ENCODE measurements around the gene NLGN4Y.

NLGN4Y gene

GRCh38 chrY:14679181-14679580 is 154.9 kb downstream of the NLGN4Y start:
- Histone ChIP-seq H3K36me3 (ENCODE audit: control insufficient read depth, low read depth, low read length) (no peaks in the 10 kb centered on the region), H3K9ac (ENCODE audit: low read length) (no peak overlapping the region), H3K27me3 (ENCODE audit: control insufficient read depth, insufficient read depth, low read length) (no peaks in the 10 kb centered on the region), H3K4me3 (ENCODE audit: low read length) (no peak overlapping the region), H3K4me1 (ENCODE audit: control insufficient read depth, low read depth, low read length) (no peaks in the 10 kb centered on the region), H3K27ac (ENCODE audit: low read length) (no peak overlapping the region), H3K9me3 (ENCODE audit: control insufficient read depth, low read depth, low read length) (no peaks in the 10 kb centered on the region)

GRCh38 chrY:14694543-14694942 is 170.2 kb downstream of the NLGN4Y start:
- no peaks in the 10 kb centered on the region for H3K36me3 ChIP-seq (ENCODE audit: control insufficient read depth, low read depth, low read length)
- H3K27ac ChIP-seq (ENCODE audit: low read length): no peak overlapping the region
- H3K9ac ChIP-seq (ENCODE audit: low read length): no peak overlapping the region
- no peaks in the 10 kb centered on the region for H3K9me3 ChIP-seq (ENCODE audit: control insufficient read depth, low read depth, low read length)
- no peaks in the 10 kb centered on the region for H3K4me1 ChIP-seq (ENCODE audit: control insufficient read depth, low read depth, low read length)
- no peaks in the 10 kb centered on the region for H3K27me3 ChIP-seq (ENCODE audit: control insufficient read depth, insufficient read depth, low read length)
- no peak overlapping the region for H3K4me3 ChIP-seq (ENCODE audit: low read length)

GRCh38 chrY:14708158-14708557 is 183.8 kb downstream of the NLGN4Y start:
- no peaks in the 10 kb centered on the region for H3K36me3 ChIP-seq (ENCODE audit: control insufficient read depth, low read depth, low read length)
- H3K4me3 ChIP-seq (ENCODE audit: low read length): no peak overlapping the region
- H3K27me3 ChIP-seq (ENCODE audit: control insufficient read depth, insufficient read depth, low read length): no peaks in the 10 kb centered on the region

GRCh38 chrY:14741596-14741995 is 217.3 kb downstream of the NLGN4Y start:
- Histone ChIP-seq H3K27me3 (ENCODE audit: control insufficient read depth, insufficient read depth, low read length) (no peaks in the 10 kb centered on the region), H3K27ac (ENCODE audit: low read length) (no peak overlapping the region), H3K4me1 (ENCODE audit: control insufficient read depth, low read depth, low read length) (no peaks in the 10 kb centered on the region), H3K9me3 (ENCODE audit: control insufficient read depth, low read depth, low read length) (no peaks in the 10 kb centered on the region), H3K4me3 (ENCODE audit: low read length) (no peak overlapping the region), H3K36me3 (ENCODE audit: control insufficient read depth, low read depth, low read length) (no peaks in the 10 kb centered on the region), H3K9ac (ENCODE audit: low read length) (no peak overlapping the region)

More at GRCh38 chrY:14708158-14708557, 183.8 kb downstream of the NLGN4Y start:
- Histone ChIP-seq H3K9me3 (ENCODE audit: control insufficient read depth, low read depth, low read length) (no peaks in the 10 kb centered on the region), H3K9ac (ENCODE audit: low read length) (no peak overlapping the region), H3K4me1 (ENCODE audit: control insufficient read depth, low read depth, low read length) (no peaks in the 10 kb centered on the region), H3K27ac (ENCODE audit: low read length) (no peak overlapping the region)

- Histone ChIP-seq H3K27me3 (ENCODE audit: control insufficient read depth, insufficient read depth, low read length) (no peaks in the 10 kb centered on the region), H3K9ac (ENCODE audit: low read length) (no peak overlapping the region)
These were observed 224.0 kb downstream of the NLGN4Y start for GRCh38 chrY:14748329-14748728.

GRCh38 chrY:14755571-14755970 is 231.2 kb downstream of the NLGN4Y start:
- Histone ChIP-seq H3K27me3 (ENCODE audit: control insufficient read depth, insufficient read depth, low read length) (no peaks in the 10 kb centered on the region), H3K9me3 (ENCODE audit: control insufficient read depth, low read depth, low read length) (no peaks in the 10 kb centered on the region), H3K9ac (ENCODE audit: low read length) (no peak overlapping the region), H3K4me3 (ENCODE audit: low read length) (no peak overlapping the region), H3K36me3 (ENCODE audit: control insufficient read depth, low read depth, low read length) (no peaks in the 10 kb centered on the region), H3K4me1 (ENCODE audit: control insufficient read depth, low read depth, low read length) (no peaks in the 10 kb centered on the region), H3K27ac (ENCODE audit: low read length) (no peak overlapping the region)

More at GRCh38 chrY:14748329-14748728, 224.0 kb downstream of the NLGN4Y start:
- H3K4me1 ChIP-seq (ENCODE audit: control insufficient read depth, low read depth, low read length): no peaks in the 10 kb centered on the region
- H3K4me3 ChIP-seq (ENCODE audit: low read length): no peak overlapping the region
- no peak overlapping the region for H3K27ac ChIP-seq (ENCODE audit: low read length)
- H3K9me3 ChIP-seq (ENCODE audit: control insufficient read depth, low read depth, low read length): no peaks in the 10 kb centered on the region
- no peaks in the 10 kb centered on the region for H3K36me3 ChIP-seq (ENCODE audit: control insufficient read depth, low read depth, low read length)

- no peaks in the 10 kb centered on the region for H3K4me1 ChIP-seq (ENCODE audit: control insufficient read depth, low read depth, low read length)
- no peak overlapping the region for H3K4me3 ChIP-seq (ENCODE audit: low read length)
- H3K9me3 ChIP-seq (ENCODE audit: control insufficient read depth, low read depth, low read length): no peaks in the 10 kb centered on the region
- no peaks in the 10 kb centered on the region for H3K36me3 ChIP-seq (ENCODE audit: control insufficient read depth, low read depth, low read length)
- H3K27ac ChIP-seq (ENCODE audit: low read length): no peak overlapping the region
- H3K9ac ChIP-seq (ENCODE audit: low read length): no peak overlapping the region
- H3K27me3 ChIP-seq (ENCODE audit: control insufficient read depth, insufficient read depth, low read length): no peaks in the 10 kb centered on the region
These were observed 238.6 kb downstream of the NLGN4Y start for GRCh38 chrY:14762903-14763302.

GRCh38 chrY:14763600-14763999 is 239.3 kb downstream of the NLGN4Y start:
- H3K9ac ChIP-seq (ENCODE audit: low read length): no peak overlapping the region
- H3K27me3 ChIP-seq (ENCODE audit: control insufficient read depth, insufficient read depth, low read length): no peaks in the 10 kb centered on the region
- no peaks in the 10 kb centered on the region for H3K36me3 ChIP-seq (ENCODE audit: control insufficient read depth, low read depth, low read length)
- no peak overlapping the region for H3K27ac ChIP-seq (ENCODE audit: low read length)
- H3K9me3 ChIP-seq (ENCODE audit: control insufficient read depth, low read depth, low read length): no peaks in the 10 kb centered on the region
- H3K4me1 ChIP-seq (ENCODE audit: control insufficient read depth, low read depth, low read length): no peaks in the 10 kb centered on the region
- H3K4me3 ChIP-seq (ENCODE audit: low read length): no peak overlapping the region

- Histone ChIP-seq H3K36me3 (ENCODE audit: control insufficient read depth, low read depth, low read length) (no peaks in the 10 kb centered on the region), H3K27me3 (ENCODE audit: control insufficient read depth, insufficient read depth, low read length) (no peaks in the 10 kb centered on the region), H3K9me3 (ENCODE audit: control insufficient read depth, low read depth, low read length) (no peaks in the 10 kb centered on the region), H3K27ac (ENCODE audit: low read length) (no peak overlapping the region), H3K4me1 (ENCODE audit: control insufficient read depth, low read depth, low read length) (no peaks in the 10 kb centered on the region), H3K9ac (ENCODE audit: low read length) (no peak overlapping the region), H3K4me3 (ENCODE audit: low read length) (no peak overlapping the region)
These were observed 253.9 kb downstream of the NLGN4Y start for GRCh38 chrY:14778208-14778607.

- Histone ChIP-seq H3K36me3 (ENCODE audit: control insufficient read depth, low read depth, low read length) (no peaks in the 10 kb centered on the region), H3K4me1 (ENCODE audit: control insufficient read depth, low read depth, low read length) (no peaks in the 10 kb centered on the region), H3K4me3 (ENCODE audit: low read length) (no peak overlapping the region), H3K27me3 (ENCODE audit: control insufficient read depth, insufficient read depth, low read length) (no peaks in the 10 kb centered on the region), H3K9me3 (ENCODE audit: control insufficient read depth, low read depth, low read length) (no peaks in the 10 kb centered on the region), H3K27ac (ENCODE audit: low read length) (no peak overlapping the region), H3K9ac (ENCODE audit: low read length) (no peak overlapping the region)
These were observed 268.8 kb downstream of the NLGN4Y start for GRCh38 chrY:14793104-14793503.

- Histone ChIP-seq H3K27ac (ENCODE audit: low read length) (no peak overlapping the region), H3K27me3 (ENCODE audit: control insufficient read depth, insufficient read depth, low read length) (no peaks in the 10 kb centered on the region), H3K9ac (ENCODE audit: low read length) (no peak overlapping the region), H3K4me3 (ENCODE audit: low read length) (no peak overlapping the region), H3K36me3 (ENCODE audit: control insufficient read depth, low read depth, low read length) (no peaks in the 10 kb centered on the region), H3K4me1 (ENCODE audit: control insufficient read depth, low read depth, low read length) (no peaks in the 10 kb centered on the region), H3K9me3 (ENCODE audit: control insufficient read depth, low read depth, low read length) (no peaks in the 10 kb centered on the region)
These were observed 269.3 kb downstream of the NLGN4Y start for GRCh38 chrY:14793674-14794073.

- Histone ChIP-seq H3K4me1 (ENCODE audit: control insufficient read depth, low read depth, low read length) (no peaks in the 10 kb centered on the region), H3K27ac (ENCODE audit: low read length) (no peak overlapping the region), H3K9me3 (ENCODE audit: control insufficient read depth, low read depth, low read length) (no peaks in the 10 kb centered on the region), H3K4me3 (ENCODE audit: low read length) (no peak overlapping the region), H3K9ac (ENCODE audit: low read length) (no peak overlapping the region), H3K36me3 (ENCODE audit: control insufficient read depth, low read depth, low read length) (no peaks in the 10 kb centered on the region), H3K27me3 (ENCODE audit: control insufficient read depth, insufficient read depth, low read length) (no peaks in the 10 kb centered on the region)
These were observed 273.7 kb downstream of the NLGN4Y start for GRCh38 chrY:14798010-14798409.

Measured in iPS-18a (cell line).